DLD1 (cell line): Measurements from ENCODE around the gene GRM7.

Experiments
- in situ Hi-C: cut with HindIII; loops from 2 replicates; pipeline ENCODE4 v1.10.0; 2017; ENCODE audit warnings: low sequenced_read_pairs

GRM7 gene

GRCh38 chr3:7562892-7563291, 702.0 kb downstream of the GRM7 start:
- in situ Hi-C loops = no loop called here

DNA sequence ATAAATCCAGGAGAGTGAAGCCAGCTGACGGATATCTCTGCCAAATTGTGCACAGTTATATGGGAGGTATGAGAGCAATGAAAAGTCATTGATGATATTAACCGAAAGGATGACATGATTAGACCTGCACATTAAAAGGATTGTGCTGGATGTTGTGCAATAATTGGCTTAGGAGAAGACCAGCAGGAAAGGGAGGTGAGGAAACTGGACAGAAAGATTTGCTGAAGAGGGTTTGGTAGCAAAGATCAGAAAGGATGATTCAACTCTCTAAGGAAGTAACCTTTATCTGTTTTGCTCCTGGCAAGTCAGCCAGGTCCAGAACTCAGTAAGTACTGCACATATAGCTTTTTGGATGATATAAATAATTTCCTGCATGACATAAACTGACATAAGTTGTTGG, 704.7 kb downstream of the GRM7 start:
- in situ Hi-C loops = no loop called here

- in situ Hi-C loops = no loop called here
Measured at GRCh38 chr3:7567160-7567559, 706.2 kb downstream of the GRM7 start.

- in situ Hi-C loops = no loop called here
Measured at GRCh38 chr3:7568526-7569184, 707.7 kb downstream of the GRM7 start.

DNA sequence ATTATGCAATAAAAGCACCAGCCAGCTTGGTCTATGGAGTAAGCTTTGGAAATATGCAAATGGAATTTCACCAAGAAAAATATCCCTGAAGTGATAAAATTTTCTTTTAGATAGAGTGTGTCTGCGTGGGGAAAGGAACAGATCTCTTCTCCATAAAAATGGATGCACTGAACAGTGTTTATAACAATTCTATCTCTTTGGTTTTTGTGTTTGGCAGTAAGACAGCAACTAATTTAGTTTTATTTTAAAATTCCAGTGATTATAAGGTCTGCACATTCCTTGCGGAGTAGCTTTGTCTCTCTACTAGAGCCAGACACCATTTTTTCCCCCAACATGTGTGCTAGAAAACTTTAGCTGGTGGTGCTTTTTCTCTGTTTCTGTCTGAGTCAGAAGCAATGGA, 712.4 kb downstream of the GRM7 start:
- in situ Hi-C loops = no loop called here

DNA sequence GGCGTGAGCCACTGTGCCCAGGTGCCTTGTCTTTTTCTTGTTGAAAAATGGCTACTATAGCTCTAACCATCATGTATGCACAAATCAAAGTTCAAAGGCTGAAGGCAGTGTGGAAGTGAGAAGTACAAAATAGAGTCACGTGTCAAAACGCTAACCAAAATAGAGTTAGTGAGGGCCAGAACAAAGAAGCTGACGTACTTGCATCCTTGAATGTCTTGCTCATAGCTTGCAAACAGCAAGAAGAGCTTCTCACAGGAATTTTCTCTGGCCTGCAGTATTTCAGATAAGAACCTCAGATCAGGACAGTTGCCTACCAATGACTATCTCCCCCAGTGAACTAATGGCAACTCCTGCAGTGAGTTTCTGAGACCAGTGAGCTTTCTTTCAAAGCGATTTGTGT, 713.5 kb downstream of the GRM7 start:
- in situ Hi-C loops = no loop called here

DNA sequence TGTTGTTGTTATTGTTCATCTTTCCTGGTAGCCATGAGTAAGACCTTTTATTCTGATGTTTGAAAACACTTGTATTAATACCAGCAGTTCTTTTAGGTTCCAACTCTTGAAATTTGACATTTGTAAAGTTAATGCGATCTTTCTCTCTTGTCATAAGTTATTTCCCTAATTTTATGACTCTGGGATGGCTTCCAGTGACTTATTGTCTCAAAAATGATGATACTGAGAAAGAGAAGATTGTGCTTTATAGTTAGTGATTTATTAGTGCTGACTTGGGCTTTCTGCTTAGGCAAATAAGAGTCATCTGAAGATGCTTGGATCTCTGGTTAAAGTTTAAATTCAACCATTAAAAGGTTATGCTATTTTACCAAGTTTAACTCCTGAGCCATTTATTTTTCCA, 715.2 kb downstream of the GRM7 start:
- in situ Hi-C loops = no loop called here

- in situ Hi-C loops = no loop called here
Measured at GRCh38 chr3:7576506-7576905, 715.6 kb downstream of the GRM7 start.

- in situ Hi-C loops = no loop called here
Measured at GRCh38 chr3:7577513-7577912, 716.6 kb downstream of the GRM7 start.

GRCh38 chr3:7581831-7582230, 720.9 kb downstream of the GRM7 start:
- in situ Hi-C loops = no loop called here

DNA sequence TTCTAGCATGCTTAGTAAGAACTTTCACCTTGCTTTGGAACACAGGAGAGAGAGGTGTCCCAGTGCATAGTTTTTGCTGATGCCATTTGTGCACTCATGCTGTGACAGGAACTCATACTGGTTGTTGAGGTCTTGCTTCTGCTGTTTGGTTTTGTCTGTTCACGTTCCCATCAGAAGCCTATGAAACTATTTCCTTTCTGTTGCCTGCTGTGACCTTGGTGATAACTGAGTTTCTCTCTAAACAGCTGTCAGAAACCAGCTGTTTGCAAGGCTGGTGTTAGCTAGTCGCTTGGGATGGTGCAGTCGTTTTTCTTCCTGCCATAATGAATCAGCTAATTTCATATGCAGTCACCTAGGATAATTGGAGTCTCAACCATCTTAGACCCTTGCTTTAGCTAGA, 724.1 kb downstream of the GRM7 start:
- in situ Hi-C loops = no loop called here

DNA sequence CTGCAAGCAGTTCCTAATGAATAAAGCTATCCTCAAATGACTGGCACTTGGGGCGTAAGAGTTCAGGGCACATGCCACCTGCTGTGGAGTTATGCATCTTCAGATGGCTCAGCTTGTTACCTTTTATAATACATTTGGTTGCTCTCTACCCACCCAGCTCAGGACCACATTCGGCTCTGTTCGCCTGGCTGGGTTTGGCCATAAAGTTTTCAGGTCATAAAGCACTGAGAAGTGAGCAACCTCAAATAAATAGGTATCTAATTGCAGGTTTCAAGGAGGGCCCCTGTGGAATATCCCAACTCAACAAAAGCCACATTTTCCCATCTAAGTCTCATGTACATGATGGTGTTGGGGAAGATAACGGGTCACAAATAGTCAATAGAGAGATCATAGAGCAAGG, 727.3 kb downstream of the GRM7 start:
- in situ Hi-C loops = no loop called here

- in situ Hi-C loops = no loop called here
Measured at GRCh38 chr3:7589526-7589925, 728.6 kb downstream of the GRM7 start.

GRCh38 chr3:7602297-7602696, 741.4 kb downstream of the GRM7 start:
- in situ Hi-C loops = no loop called here

GRCh38 chr3:7607083-7607482, 746.2 kb downstream of the GRM7 start:
- in situ Hi-C loops = no loop called here

GRCh38 chr3:7607676-7608075, 746.8 kb downstream of the GRM7 start:
- in situ Hi-C loops = no loop called here

DNA sequence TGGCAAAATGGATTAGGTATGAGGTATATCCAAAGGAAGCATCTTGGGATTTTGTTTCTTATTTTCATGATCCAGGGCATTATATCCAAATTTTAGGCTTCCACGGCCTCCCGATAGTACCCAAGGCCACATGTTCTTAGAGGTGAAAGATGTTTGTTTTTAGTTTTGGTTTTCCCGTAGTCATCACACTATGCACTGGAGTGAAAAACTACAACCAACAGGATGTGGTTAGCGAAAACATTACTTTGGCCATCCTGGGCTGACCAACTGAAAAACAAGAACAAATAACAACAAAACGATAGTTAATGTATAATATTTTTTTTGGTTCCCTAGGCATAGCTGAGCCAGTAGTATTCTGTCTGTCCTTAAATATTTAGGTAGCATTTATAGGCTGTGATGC, 749.7 kb downstream of the GRM7 start:
- in situ Hi-C loops = no loop called here

DNA sequence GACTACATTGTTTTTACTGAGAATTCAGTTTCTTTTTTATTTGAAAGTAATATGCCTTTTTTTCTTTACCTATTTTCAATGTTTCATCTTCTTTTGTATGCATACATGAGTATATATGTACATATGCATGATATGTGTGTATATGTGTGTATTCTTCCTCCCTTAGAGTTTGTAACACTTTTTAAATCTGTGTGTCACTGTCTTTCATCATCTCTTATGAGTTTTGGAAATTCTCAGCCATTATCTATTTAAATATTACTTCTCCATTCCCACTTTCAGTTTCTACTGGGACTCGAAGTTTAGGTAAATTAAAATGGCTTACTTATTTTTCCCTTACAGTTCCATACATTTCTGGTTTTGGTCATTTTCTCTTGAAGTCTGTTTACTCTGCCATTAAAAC, 754.1 kb downstream of the GRM7 start:
- in situ Hi-C loops = no loop called here

- in situ Hi-C loops = no loop called here
Measured at GRCh38 chr3:7618606-7619005, 757.7 kb downstream of the GRM7 start.

GRCh38 chr3:7620401-7620800, 759.5 kb downstream of the GRM7 start:
- in situ Hi-C loops = no loop called here

DNA sequence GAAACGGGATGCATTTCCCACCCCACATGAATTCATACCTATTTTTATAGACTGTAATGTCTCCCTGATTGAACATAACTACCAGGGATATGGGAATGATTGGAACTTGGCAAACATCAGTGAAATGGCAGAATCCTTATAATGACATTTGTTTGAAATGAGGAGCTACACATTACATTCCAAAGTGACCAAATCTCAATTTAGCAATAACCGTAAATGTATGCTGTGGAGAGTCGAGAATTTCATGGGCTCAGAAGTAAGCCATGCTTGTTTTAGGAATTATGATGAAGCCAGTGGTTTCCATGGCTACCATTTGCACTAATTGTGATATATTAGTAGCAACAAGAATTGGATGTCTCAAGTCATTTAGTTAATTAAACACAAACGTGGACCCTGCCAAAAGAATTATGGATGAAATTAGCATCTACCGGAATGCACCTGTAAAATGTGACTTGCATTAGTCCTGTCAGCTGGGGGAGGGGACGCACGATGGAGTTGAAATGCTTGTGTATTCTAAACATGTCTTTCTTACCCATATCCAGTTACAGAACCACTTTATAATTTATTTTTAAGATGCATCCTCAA, 760.2 kb downstream of the GRM7 start:
- in situ Hi-C loops = no loop called here

- in situ Hi-C loops = no loop called here
Measured at GRCh38 chr3:7621651-7622050, 760.7 kb downstream of the GRM7 start.

DNA sequence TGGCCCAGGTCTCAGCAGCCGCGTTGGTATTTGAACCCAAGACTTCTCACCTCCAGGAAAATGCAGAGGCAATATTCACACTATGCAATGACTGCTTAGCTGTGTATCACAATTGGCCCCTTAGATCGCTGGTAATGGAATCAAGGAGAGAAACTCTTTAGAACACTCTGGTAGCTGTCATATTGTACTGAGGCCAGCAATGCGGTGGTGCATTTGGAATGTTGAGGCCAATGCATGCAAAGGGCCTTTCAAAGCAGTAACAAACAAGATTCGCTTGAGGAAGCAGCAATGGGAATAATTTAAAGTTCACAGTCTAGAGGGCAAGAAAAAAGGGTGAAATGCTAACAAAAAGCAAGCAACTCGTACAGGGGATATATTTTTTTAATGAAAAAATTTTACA, 764.1 kb downstream of the GRM7 start:
- in situ Hi-C loops = no loop called here
